Uterus (tissue), 4 donors: ENCODE measurements around the gene HELB. TPM values are rescaled to one million over a fixed set of nuclear protein-coding genes. Genes with fewer than 3 reads are reported as not detected.
A peak's percentile ranks its signal among the peaks of the same experiment; 100 is the strongest.

ENCODE experiments used
- DNase-seq, 2 donors: peaks; one replicate each; pipeline ENCODE4 v3.0.0-alpha.2; 2019 to 2020
- H3K27ac ChIP-seq, 2 donors: fragments of 200-600 bp; sonication (generic); 1 replicate in 1 of 2; 2 replicates in 1 of 2; pipeline ENCODE4 v1.5.1; 2016 to 2018
- H3K27me3 ChIP-seq, 2 donors: fragments of 200-600 bp; sonication (generic); one replicate each; pipeline ENCODE4 v1.5.1; 2018 to 2019; ENCODE audit warnings: control low read depth in 1 of 2
- H3K36me3 ChIP-seq, 2 donors: fragments of 200-600 bp; sonication (generic); one replicate each; pipeline ENCODE4 v1.5.1; 2019; ENCODE audit warnings: control low read depth in 1 of 2
- H3K4me1 ChIP-seq, 2 donors: fragments of 200-600 bp; sonication (generic); one replicate each; pipeline ENCODE4 v1.5.1; 2018 to 2019; ENCODE audit warnings: control low read depth in 1 of 2
- H3K4me3 ChIP-seq, 2 donors: fragments of 200-600 bp; sonication (generic); 1 replicate in 1 of 2; 2 replicates in 1 of 2; pipeline ENCODE4 v1.5.1; 2018 to 2019; ENCODE audit warnings: mild to moderate bottlenecking in 1 of 2
- H3K9me3 ChIP-seq, 2 donors: fragments of 200-600 bp; sonication (generic); one replicate each; pipeline ENCODE4 v1.5.1; 2019; ENCODE audit warnings: control low read depth in 1 of 2
- POLR2A ChIP-seq, 2 donors: fragments of 450-650 bp; IDR thresholded peaks; one replicate each; pipeline ENCODE4 v1.6.1; 2016; ENCODE audit warnings: antibody characterized with exemption in 2 of 2, mild to moderate bottlenecking in 1 of 2, moderate library complexity in 1 of 2
- intact Hi-C: fragments of 100-400 bp; cut with DNase I; formaldehyde crosslinking; loops from one replicate; pipeline ENCODE4 v1.15.1; 2023; ENCODE audit warnings: low total_unique reads
- total RNA-seq, 4 donors: library from RNA; depleted of rRNA in 3 of 4; stranded (reverse); fragments of >200 nt in 3 of 4; gene quantifications; one replicate each; pipeline versions ENCODE4 v1.1.0 to v1.2.4, GENCODE V29; 2014 to 2023
- TF ChIP-seq, protein P1 (sequence below), 4 experiments: fragments of 200-600 bp in 2 of 4; fragments of 450-650 bp in 2 of 4; sonication (generic) in 2 of 4; IDR thresholded peaks; one replicate each; pipeline ENCODE4 v1.5.1; 2016 to 2019; ENCODE audit warnings: antibody characterized with exemption in 4 of 4, mild to moderate bottlenecking in 2 of 4, moderate library complexity in 1 of 4
- donor health status: DM: yes; HTN: yes; CAD: no.

Gene HELB
- 10 to 100 TPM in 1 of 4 donors, 1 to 10 TPM in 2, under 1 TPM in 1; 0.77 to 12.4 (median 6.1) TPM for total RNA-seq

DNA sequence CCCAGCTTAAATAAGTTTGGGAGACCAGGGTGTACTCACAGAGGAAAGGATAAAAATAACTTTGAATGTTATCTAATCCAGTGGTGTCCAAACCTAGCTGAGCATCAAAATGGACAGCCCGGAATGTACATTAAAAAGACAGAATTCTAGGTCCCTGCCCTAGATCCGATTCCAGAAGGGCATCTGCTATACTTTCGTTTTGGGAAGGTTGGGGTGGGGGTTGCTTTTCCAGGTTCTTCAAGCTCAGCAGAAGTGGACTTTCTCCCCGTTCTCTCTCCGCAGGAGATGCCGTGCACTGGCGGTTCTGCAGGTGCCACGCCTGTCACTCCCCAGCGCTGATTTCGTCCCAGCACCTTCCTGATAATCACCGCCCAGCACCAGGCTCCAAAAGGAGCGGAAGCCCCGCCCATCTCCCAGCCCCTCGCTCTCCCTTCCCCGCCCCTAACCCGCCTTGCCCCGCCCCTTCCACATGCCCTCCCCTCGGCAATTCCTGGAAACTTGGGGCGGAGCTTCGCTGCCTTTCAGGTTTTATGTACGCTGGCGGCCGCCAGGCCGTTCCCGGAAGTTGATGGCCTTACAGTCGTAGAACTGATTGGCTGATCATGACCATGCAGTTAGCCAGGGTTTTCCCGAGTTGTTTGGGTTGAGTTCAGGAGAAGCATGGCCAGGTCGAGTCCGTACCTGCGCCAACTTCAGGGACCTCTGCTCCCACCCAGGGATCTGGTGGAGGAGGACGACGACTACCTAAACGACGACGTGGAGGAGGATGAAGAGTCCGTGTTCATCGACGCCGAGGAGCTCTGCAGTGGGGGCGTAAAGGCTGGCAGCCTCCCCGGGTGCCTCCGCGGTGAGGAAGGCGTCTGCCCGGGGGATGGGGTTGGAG, at the start of gene HELB:
TSS of gene HELB (plus strand) at position 550 of the 883 bp plus-strand sequence. CDS start at position 661, 111 bp downstream.
- peak in 1 of 2 donors; percentile 51 for TF ChIP-seq POLR2A (IDR thresholded peaks at IDR 0.05)
- TF ChIP-seq, protein P1, sequence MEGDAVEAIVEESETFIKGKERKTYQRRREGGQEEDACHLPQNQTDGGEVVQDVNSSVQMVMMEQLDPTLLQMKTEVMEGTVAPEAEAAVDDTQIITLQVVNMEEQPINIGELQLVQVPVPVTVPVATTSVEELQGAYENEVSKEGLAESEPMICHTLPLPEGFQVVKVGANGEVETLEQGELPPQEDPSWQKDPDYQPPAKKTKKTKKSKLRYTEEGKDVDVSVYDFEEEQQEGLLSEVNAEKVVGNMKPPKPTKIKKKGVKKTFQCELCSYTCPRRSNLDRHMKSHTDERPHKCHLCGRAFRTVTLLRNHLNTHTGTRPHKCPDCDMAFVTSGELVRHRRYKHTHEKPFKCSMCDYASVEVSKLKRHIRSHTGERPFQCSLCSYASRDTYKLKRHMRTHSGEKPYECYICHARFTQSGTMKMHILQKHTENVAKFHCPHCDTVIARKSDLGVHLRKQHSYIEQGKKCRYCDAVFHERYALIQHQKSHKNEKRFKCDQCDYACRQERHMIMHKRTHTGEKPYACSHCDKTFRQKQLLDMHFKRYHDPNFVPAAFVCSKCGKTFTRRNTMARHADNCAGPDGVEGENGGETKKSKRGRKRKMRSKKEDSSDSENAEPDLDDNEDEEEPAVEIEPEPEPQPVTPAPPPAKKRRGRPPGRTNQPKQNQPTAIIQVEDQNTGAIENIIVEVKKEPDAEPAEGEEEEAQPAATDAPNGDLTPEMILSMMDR (IDR thresholded peaks at IDR 0.05) = peak in 1 of 4 experiments; percentile 17
- Histone ChIP-seq H3K36me3 (no peaks in the 10 kb centered on the region), H3K9me3 (no peaks in the 10 kb centered on the region), H3K4me1 (no peaks in the 10 kb centered on the region), H3K4me3 (peak within 1 kb of the TSS; percentile 69 to 81), H3K27me3 (no peaks in the 10 kb centered on the region), H3K27ac (peak within 1 kb of the TSS; percentile 76 to 83)
- intact Hi-C loops = no loop called here
- DNase-seq = peak; percentile 97 to 98

GRCh38 chr12:66252771-66253170, 49.5 kb upstream of the HELB start:
- Histone ChIP-seq H3K27ac (no peak overlapping the region), H3K27me3 (no peaks in the 10 kb centered on the region), H3K36me3 (no peaks in the 10 kb centered on the region), H3K4me3 (no peak overlapping the region), H3K4me1 (no peaks in the 10 kb centered on the region), H3K9me3 (no peaks in the 10 kb centered on the region)
- intact Hi-C loops = no loop called here
- TF ChIP-seq, protein P1 (IDR thresholded peaks at IDR 0.05) = no peak
- TF ChIP-seq POLR2A (IDR thresholded peaks at IDR 0.05) = no peak
- no peak for DNase-seq

DNA sequence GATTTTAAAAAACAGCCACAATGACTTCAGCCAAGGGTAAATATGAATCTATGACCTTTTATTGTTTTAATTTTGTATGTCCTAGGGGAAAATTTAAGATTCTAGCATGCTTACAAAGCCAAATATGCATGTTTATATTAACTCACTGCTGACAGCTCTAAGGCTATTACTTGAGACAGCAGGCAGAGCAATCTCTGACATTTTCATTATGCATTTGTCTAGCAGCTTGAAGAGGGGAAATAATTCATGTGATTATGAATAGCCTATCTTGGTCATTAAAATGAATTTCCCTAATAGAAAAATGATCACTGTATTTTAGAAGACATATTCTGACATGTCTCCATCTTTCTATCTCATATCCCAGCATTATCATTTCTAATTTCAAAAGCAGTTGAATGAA, 46.6 kb upstream of the HELB start:
- no peak overlapping the region for H3K27ac ChIP-seq
- H3K27me3 ChIP-seq = no peaks in the 10 kb centered on the region
- H3K4me3 ChIP-seq = no peak overlapping the region
- intact Hi-C loops = no loop called here
- no peaks in the 10 kb centered on the region for H3K9me3 ChIP-seq
- TF ChIP-seq, protein P1 (IDR thresholded peaks at IDR 0.05) = no peak
- no peak for TF ChIP-seq POLR2A (IDR thresholded peaks at IDR 0.05)
- no peaks in the 10 kb centered on the region for H3K36me3 ChIP-seq
- DNase-seq = no peak
- no peaks in the 10 kb centered on the region for H3K4me1 ChIP-seq

DNA sequence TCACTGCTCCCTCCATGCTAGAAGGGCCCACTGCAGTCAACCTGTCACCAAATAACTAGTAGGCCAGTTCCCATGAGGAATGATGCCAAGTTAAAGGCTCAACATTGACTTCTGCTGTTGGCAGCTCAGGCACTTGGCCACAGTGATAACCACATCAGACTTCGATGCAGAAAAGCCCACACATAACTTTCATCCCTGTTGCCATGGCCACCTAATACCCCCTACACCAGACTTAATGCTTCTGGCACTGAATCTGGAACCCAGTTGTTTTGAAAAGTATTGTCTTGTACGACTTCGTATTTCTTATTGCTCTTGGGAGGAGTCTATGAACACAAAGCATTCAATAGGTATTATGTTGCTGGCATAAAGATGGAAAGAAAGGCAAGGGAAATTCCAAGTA, 44.3 kb upstream of the HELB start:
- no peaks in the 10 kb centered on the region for H3K9me3 ChIP-seq
- no peak for DNase-seq
- TF ChIP-seq, protein P1 (IDR thresholded peaks at IDR 0.05) = no peak
- no peak for TF ChIP-seq POLR2A (IDR thresholded peaks at IDR 0.05)
- no peaks in the 10 kb centered on the region for H3K36me3 ChIP-seq
- intact Hi-C loops = no loop called here
- no peaks in the 10 kb centered on the region for H3K27me3 ChIP-seq
- no peak overlapping the region for H3K27ac ChIP-seq
- no peaks in the 10 kb centered on the region for H3K4me1 ChIP-seq
- no peak overlapping the region for H3K4me3 ChIP-seq

GRCh38 chr12:66262737-66263136, 39.6 kb upstream of the HELB start:
- DNase-seq = no peak
- intact Hi-C loops = no loop called here
- no peak overlapping the region for H3K27ac ChIP-seq
- H3K4me1 ChIP-seq = no peaks in the 10 kb centered on the region
- no peaks in the 10 kb centered on the region for H3K9me3 ChIP-seq
- TF ChIP-seq, protein P1 (IDR thresholded peaks at IDR 0.05) = no peak
- TF ChIP-seq POLR2A (IDR thresholded peaks at IDR 0.05) = no peak
- H3K4me3 ChIP-seq = no peak overlapping the region
- H3K36me3 ChIP-seq = no peaks in the 10 kb centered on the region
- H3K27me3 ChIP-seq = no peaks in the 10 kb centered on the region
